Upper lobe of left lung (tissue), 6 donors: ENCODE measurements around the gene HCK. TPM values are rescaled to one million over a fixed set of nuclear protein-coding genes. Genes with fewer than 3 reads are reported as not detected.

Source experiments
- ATAC-seq, 2 donors: fragments of 200-7000 bp; cut with Tn5 transposase; one replicate each; pipeline ENCODE4 v1.9.1; 2022; ENCODE audit warnings: mild to moderate bottlenecking in 2 of 2, moderate library complexity in 2 of 2; ENCODE audit not compliant: low FRiP score in 2 of 2
- DNase-seq, 2 donors: peaks; one replicate each; pipeline ENCODE4 v3.0.0-alpha.2; 2019 to 2020
- H3K27ac ChIP-seq, 4 donors: fragments of 200-600 bp; sonication (generic); one replicate each; pipeline ENCODE4 v1.5.1; 2016 to 2019
- H3K27me3 ChIP-seq, 4 donors: fragments of 200-600 bp; sonication (generic); one replicate each; pipeline ENCODE4 v1.5.1; 2017 to 2019
- H3K36me3 ChIP-seq, 4 donors: fragments of 200-600 bp; sonication (generic); one replicate each; pipeline ENCODE4 v1.5.1; 2016 to 2019
- H3K4me1 ChIP-seq, 4 donors: fragments of 200-600 bp; sonication (generic); one replicate each; pipeline ENCODE4 v1.5.1; 2018 to 2019
- H3K4me3 ChIP-seq, 4 donors: fragments of 200-600 bp; sonication (generic); one replicate each; pipeline ENCODE4 v1.5.1; 2017 to 2019; ENCODE audit warnings: mild to moderate bottlenecking in 2 of 4, moderate library complexity in 1 of 4
- H3K9me3 ChIP-seq, 4 donors: fragments of 200-600 bp; sonication (generic); one replicate each; pipeline ENCODE4 v1.5.1; 2018 to 2019
- EP300 ChIP-seq, 4 donors: sonication (generic); formaldehyde crosslinking; IDR thresholded peaks; one replicate each; pipeline ENCODE4 v1.5.1; 2017; ENCODE audit warnings: antibody characterized with exemption in 4 of 4, control low read depth in 2 of 4
- POLR2A ChIP-seq, 4 donors: fragments of 450-650 bp; IDR thresholded peaks; one replicate each; pipeline ENCODE4 v1.5.1; 2016 to 2017; ENCODE audit warnings: antibody characterized with exemption in 4 of 4, mild to moderate bottlenecking in 2 of 4
- POLR2AphosphoS5 ChIP-seq, 2 donors: sonication (generic); formaldehyde crosslinking; IDR thresholded peaks; one replicate each; pipeline ENCODE4 v1.5.1; 2017; ENCODE audit warnings: antibody characterized with exemption in 2 of 2
- WGBS, 2 donors: methylation state at CpG; one replicate each; pipeline ENCODE4 v1.1.5; 2017 to 2018; 5-methylcytosine and 5-hydroxymethylcytosine counted together
- total RNA-seq, 6 donors: library from RNA; depleted of rRNA in 4 of 6; stranded (reverse); fragments of >200 nt in 4 of 6; gene quantifications; one replicate each; pipeline versions ENCODE4 v1.1.0 to v1.2.1, GENCODE V29; 2016 to 2021
- TF ChIP-seq, protein P1 (sequence below), 6 experiments: fragments of 450-650 bp in 4 of 6; fragments of 200-600 bp in 2 of 6; sonication (generic) in 2 of 6; IDR thresholded peaks; one replicate each; pipeline ENCODE4 v1.5.1; 2016 to 2019; ENCODE audit warnings: antibody characterized with exemption in 6 of 6
- donor health status: DM: no; HTN: no; CAD: no; lungs with moderate emphysema.
- donor health status: DM: no; HTN: yes; CAD: no; lungs with severe emphysema.

HCK gene
- total RNA-seq, 6 donors from 2014 or later, result 27.7 to 93.9 (median 69.1) TPM

DNA sequence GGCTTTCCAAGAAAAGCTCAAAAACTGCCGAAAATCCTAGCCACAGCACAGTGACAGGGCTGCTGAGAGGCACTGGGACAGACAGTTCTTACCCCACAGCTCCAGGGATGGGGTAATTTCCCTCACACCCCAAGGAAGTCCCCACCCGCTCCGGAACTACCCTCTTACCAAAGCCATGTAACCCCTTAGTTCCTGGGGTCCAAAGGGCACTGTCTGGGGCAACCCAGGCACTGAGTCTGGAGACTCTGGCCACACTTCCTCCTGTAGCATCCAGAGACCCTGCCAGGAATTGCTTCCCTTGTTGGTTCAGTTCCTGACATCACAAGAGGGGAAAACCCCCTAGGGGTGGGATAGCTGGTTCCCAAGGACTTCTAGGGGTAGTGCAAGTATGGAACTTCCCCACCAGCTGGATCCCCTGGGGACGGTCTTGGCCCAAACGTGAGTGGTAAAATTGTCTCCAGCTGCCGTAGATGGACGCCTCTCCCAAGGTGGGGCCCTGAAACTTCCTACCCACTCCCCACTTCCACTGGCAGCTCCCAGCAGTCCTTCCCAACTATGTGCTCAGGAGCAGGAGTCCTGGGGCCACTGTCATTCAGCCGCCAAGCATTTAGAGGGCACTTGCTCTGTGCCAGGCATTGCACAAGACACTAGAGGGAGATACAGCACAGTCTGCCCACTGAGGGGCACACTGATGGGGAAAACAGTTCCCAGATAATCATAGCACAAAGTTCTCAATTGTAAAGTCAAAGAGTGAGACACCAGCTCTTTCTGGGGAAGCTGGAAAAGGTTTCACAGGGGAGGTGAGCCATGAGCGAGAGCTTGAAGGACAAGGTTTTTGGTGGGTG, 17.2 kb upstream of the HCK start:
- H3K4me3 ChIP-seq, result no peak overlapping the region
- H3K4me1 ChIP-seq, result peaks cover 12 to 22% (median 21%) of the 10 kb centered on the region in 4 donors
- peak overlapping the region; percentile 54 to 80 (median 62) for H3K27ac ChIP-seq
- peaks cover 0 to 5% (median 0%) of the 10 kb centered on the region in 4 donors for H3K36me3 ChIP-seq
- H3K9me3 ChIP-seq, result no peaks in the 10 kb centered on the region
- ATAC-seq (peak; percentile 47), DNase-seq (peak in 1 of 2 donors; percentile 52)
- TF ChIP-seq EP300 (IDR thresholded peaks at IDR 0.05), result no peak
- TF ChIP-seq POLR2AphosphoS5 (IDR thresholded peaks at IDR 0.05), result peak in 1 of 2 donors; percentile 45
- no peaks in the 10 kb centered on the region for H3K27me3 ChIP-seq
- WGBS, 2 donors, result 42 to 60% methylated on average over 9 of the region's 9 CpGs

DNA sequence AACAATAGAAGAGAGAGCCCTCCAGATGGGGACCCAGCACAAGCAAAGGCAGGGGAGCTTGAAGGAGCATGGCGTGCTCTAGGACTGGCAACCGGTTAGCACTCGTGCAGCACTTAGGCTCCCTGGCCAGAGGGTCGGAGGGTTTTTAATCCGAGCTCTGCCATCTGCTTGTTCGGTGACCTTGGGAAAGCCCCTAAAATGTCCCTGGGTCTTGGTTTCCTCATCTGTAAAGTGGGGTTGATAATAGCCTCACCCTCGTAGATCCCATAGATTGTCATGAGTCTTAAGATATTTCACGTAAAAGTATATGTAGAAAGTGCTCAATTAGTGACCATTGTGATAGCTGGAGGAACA, 16.6 kb upstream of the HCK start:
- ATAC-seq (no peak), DNase-seq (no peak)
- Histone ChIP-seq H3K4me1 (peaks cover 12 to 22% (median 21%) of the 10 kb centered on the region in 4 donors), H3K27me3 (no peaks in the 10 kb centered on the region), H3K36me3 (no peaks in the 10 kb centered on the region), H3K9me3 (no peaks in the 10 kb centered on the region), H3K4me3 (no peak overlapping the region), H3K27ac (peak overlapping the region in 3 of 4 donors; percentile 15 to 80 (median 62))
- no peak for TF ChIP-seq POLR2AphosphoS5 (IDR thresholded peaks at IDR 0.05)
- TF ChIP-seq, protein P1, sequence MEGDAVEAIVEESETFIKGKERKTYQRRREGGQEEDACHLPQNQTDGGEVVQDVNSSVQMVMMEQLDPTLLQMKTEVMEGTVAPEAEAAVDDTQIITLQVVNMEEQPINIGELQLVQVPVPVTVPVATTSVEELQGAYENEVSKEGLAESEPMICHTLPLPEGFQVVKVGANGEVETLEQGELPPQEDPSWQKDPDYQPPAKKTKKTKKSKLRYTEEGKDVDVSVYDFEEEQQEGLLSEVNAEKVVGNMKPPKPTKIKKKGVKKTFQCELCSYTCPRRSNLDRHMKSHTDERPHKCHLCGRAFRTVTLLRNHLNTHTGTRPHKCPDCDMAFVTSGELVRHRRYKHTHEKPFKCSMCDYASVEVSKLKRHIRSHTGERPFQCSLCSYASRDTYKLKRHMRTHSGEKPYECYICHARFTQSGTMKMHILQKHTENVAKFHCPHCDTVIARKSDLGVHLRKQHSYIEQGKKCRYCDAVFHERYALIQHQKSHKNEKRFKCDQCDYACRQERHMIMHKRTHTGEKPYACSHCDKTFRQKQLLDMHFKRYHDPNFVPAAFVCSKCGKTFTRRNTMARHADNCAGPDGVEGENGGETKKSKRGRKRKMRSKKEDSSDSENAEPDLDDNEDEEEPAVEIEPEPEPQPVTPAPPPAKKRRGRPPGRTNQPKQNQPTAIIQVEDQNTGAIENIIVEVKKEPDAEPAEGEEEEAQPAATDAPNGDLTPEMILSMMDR (IDR thresholded peaks at IDR 0.05), result no peak
- TF ChIP-seq EP300 (IDR thresholded peaks at IDR 0.05), result no peak
- no peak for TF ChIP-seq POLR2A (IDR thresholded peaks at IDR 0.05)
- WGBS, 2 donors, result 68 to 88% methylated on average over 8 of the region's 8 CpGs

DNA sequence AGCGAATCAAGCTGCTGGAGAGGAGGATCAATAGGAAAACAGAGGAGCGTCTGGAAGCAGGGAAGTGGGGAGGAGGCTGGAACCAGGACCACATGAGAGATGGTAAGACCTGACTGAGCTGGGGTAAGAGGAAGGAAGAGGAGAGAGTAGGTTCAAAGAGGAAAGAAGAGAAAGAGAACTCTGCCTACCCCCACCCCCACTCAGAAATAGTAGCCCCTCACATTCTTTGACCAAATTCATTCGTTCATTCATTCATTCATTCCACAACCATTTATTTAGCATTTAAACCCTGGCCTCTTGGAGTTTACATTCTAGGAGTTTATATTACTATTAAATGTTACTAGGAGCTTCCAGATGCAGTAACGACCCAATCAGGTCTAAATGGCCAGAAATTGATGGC, 15.8 kb upstream of the HCK start:
- no peak for ATAC-seq
- no peaks in the 10 kb centered on the region for H3K27me3 ChIP-seq

DNA sequence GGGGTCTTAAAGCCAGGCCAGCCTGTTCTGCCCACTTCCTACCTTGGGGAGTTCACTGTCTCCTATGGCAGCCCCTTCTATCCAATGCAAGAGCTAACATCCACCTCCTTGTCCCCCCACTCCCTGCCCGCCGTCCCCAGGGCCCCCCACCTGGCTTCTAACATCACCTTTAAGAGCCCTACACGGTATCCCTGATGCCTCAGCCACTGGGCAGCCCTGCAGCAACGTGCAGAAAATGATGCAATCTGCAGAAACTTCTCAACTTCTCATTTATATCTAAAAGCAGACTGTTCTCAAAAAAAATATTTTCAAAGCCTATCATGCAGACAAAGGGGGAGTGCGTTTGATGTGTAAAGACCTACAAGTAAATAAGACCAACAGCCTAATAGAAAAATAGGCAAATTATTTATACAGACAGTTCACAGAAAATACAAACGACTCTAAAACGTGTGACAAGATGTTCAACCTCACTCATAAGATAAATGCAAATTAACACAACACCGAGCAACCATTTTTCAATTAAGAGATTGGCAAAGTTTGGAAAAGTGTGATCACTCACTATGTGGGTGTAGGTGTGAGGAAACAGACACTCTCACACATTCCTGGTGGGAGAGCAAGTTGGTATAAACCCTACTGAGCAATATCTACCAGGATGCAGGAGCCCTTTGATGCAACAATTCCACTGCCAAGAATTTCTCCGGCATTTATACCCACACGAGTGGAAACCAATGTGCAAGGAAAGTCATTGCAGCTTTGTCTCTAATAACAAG, 15.1 kb upstream of the HCK start:
- DNase-seq (no peak), ATAC-seq (no peak)
- peak overlapping the region in 1 of 4 donors; percentile 80 for H3K27ac ChIP-seq
- H3K36me3 ChIP-seq, result no peaks in the 10 kb centered on the region
- H3K27me3 ChIP-seq, result no peaks in the 10 kb centered on the region
- TF ChIP-seq, protein P1 (IDR thresholded peaks at IDR 0.05), result no peak
- TF ChIP-seq POLR2A (IDR thresholded peaks at IDR 0.05), result no peak
- TF ChIP-seq EP300 (IDR thresholded peaks at IDR 0.05), result no peak
- no peak for TF ChIP-seq POLR2AphosphoS5 (IDR thresholded peaks at IDR 0.05)
- peaks cover under 1 to 14% (median 10%) of the 10 kb centered on the region in 4 donors for H3K4me1 ChIP-seq
- H3K9me3 ChIP-seq, result no peaks in the 10 kb centered on the region
- H3K4me3 ChIP-seq, result no peak overlapping the region
- WGBS, 2 donors, result 59 to 64% methylated on average over 10 of the region's 10 CpGs

More for the DNA sequence above, 15.8 kb upstream of the HCK start:
- WGBS, 2 donors, result 49 to 55% methylated on average over 4 of the region's 4 CpGs
- DNase-seq, result no peak
- Histone ChIP-seq H3K4me1 (peaks cover 7 to 19% (median 17%) of the 10 kb centered on the region in 4 donors), H3K9me3 (no peaks in the 10 kb centered on the region), H3K36me3 (no peaks in the 10 kb centered on the region), H3K4me3 (no peak overlapping the region), H3K27ac (peak overlapping the region in 1 of 4 donors; percentile 80)
- no peak for TF ChIP-seq POLR2A (IDR thresholded peaks at IDR 0.05)
- TF ChIP-seq POLR2AphosphoS5 (IDR thresholded peaks at IDR 0.05), result no peak
- TF ChIP-seq EP300 (IDR thresholded peaks at IDR 0.05), result no peak
- TF ChIP-seq, protein P1 (IDR thresholded peaks at IDR 0.05), result no peak

GRCh38 chr20:32037929-32038328, 14.1 kb upstream of the HCK start:
- Histone ChIP-seq H3K27me3 (no peaks in the 10 kb centered on the region), H3K4me1 (peaks cover 0 to 12% (median 9%) of the 10 kb centered on the region in 4 donors), H3K27ac (no peak overlapping the region), H3K4me3 (no peak overlapping the region), H3K9me3 (no peaks in the 10 kb centered on the region), H3K36me3 (no peaks in the 10 kb centered on the region)
- 78 to 83% methylated on average over 4 of the region's 4 CpGs for WGBS, 2 donors
- TF ChIP-seq, protein P1 (IDR thresholded peaks at IDR 0.05), result no peak
- TF ChIP-seq POLR2AphosphoS5 (IDR thresholded peaks at IDR 0.05) (no peak), EP300 (IDR thresholded peaks at IDR 0.05) (no peak), POLR2A (IDR thresholded peaks at IDR 0.05) (no peak)
- DNase-seq (no peak), ATAC-seq (no peak)
